OCI-LY7 (cell line): ENCODE results near the gene GABPB2.

Experiments
- CTCF ChIP-seq: fragments of 200-600 bp; sonication (generic); conservative IDR thresholded peaks from 2 replicates; pipeline ENCODE4 v1.5.1; 2014; ENCODE audit warnings: mild to moderate bottlenecking, antibody characterized with exemption, low read length, moderate library complexity, mixed read lengths
- EZH2phosphoT487 ChIP-seq: fragments of 200-600 bp; sonication (generic); IDR thresholded peaks from 2 replicates; pipeline ENCODE4 v1.6.1; 2018; ENCODE audit warnings: low read depth, borderline replicate concordance, mild to moderate bottlenecking, mixed run types, antibody characterized with exemption, low read length, moderate library complexity, mixed read lengths

- TF ChIP-seq CTCF (no peak), EZH2phosphoT487 (no peak)
Observed at GRCh38 chr1:151171190-151171589, 100.6 kb downstream of the GABPB2 start.
